OCI-LY3 (cell line): Measurements from ENCODE around the gene GABARAPL1.

Source experiments
- CTCF ChIP-seq: fragments of 200-600, 300-600 bp; sonication (generic); IDR thresholded peaks from 2 replicates; pipeline ENCODE4 v1.5.1; 2014; ENCODE audit warnings: antibody characterized with exemption, low read length, low read depth
- EZH2phosphoT487 ChIP-seq: fragments of 200-600 bp; shearing (Covaris generic); IDR thresholded peaks from 2 replicates; pipeline ENCODE4 v1.6.1; 2018; ENCODE audit warnings: antibody characterized with exemption, mixed run types, low read depth

GRCh38 chr12:10174986-10175614 is 37.6 kb upstream of the GABARAPL1 start:
- no peak for TF ChIP-seq CTCF
- TF ChIP-seq EZH2phosphoT487, result no peak
